Stomach (tissue), 9 donors: ENCODE results near the gene WDR27. TPM values are rescaled to one million over a fixed set of nuclear protein-coding genes. Genes with fewer than 3 reads are reported as not detected.

Experiments used
- DNase-seq, 2 donors: peaks; one replicate each; pipeline versions ENCODE4 v3.0.0 to v3.0.0-alpha.2; 2013 to 2019
- H3K27ac ChIP-seq, 5 donors: fragments of 200-600 bp in 4 of 5; sonication (generic) in 4 of 5; one replicate each; pipeline ENCODE4 v1.5.1; 2013 to 2019; ENCODE audit warnings: mild to moderate bottlenecking in 1 of 5, moderate library complexity in 1 of 5
- H3K27me3 ChIP-seq, 3 donors: fragments of 200-600 bp; sonication (generic); one replicate each; pipeline ENCODE4 v1.5.1; 2017 to 2019; ENCODE audit warnings: mixed run types in 1 of 3
- H3K36me3 ChIP-seq, 4 donors: fragments of 200-600 bp; sonication (generic); 1 replicate in 3 of 4; 2 replicates in 1 of 4; pipeline ENCODE4 v1.5.1; 2016 to 2019
- H3K4me1 ChIP-seq, 4 donors: fragments of 200-600 bp; sonication (generic); one replicate each; pipeline ENCODE4 v1.5.1; 2016 to 2019
- H3K4me3 ChIP-seq, 4 donors: fragments of 200-600 bp; sonication (generic) in 3 of 4; one replicate each; pipeline ENCODE4 v1.5.1; 2016 to 2019; ENCODE audit warnings: mild to moderate bottlenecking in 1 of 4
- H3K9me3 ChIP-seq, 4 donors: fragments of 200-600 bp; sonication (generic); one replicate each; pipeline ENCODE4 v1.5.1; 2016 to 2019
- CTCF ChIP-seq, 7 experiments: fragments of 450-650 bp in 4 of 7; fragments of 200-600 bp in 3 of 7; sonication (generic) in 3 of 7; IDR thresholded peaks; one replicate each; pipeline ENCODE4 v1.5.1; 2016 to 2019; ENCODE audit warnings: antibody characterized with exemption in 7 of 7, control low read depth in 2 of 7, mild to moderate bottlenecking in 1 of 7
- EP300 ChIP-seq: sonication (generic); formaldehyde crosslinking; IDR thresholded peaks from one replicate; pipeline ENCODE4 v1.6.1; 2017; ENCODE audit warnings: antibody characterized with exemption
- POLR2A ChIP-seq, 4 donors: fragments of 450-650 bp; IDR thresholded peaks; one replicate each; pipeline ENCODE4 v1.6.1; 2016; ENCODE audit warnings: antibody characterized with exemption in 4 of 4, control low read depth in 2 of 4, mild to moderate bottlenecking in 1 of 4, moderate library complexity in 1 of 4
- POLR2AphosphoS5 ChIP-seq, 3 donors: sonication (generic); formaldehyde crosslinking; IDR thresholded peaks; one replicate each; pipeline ENCODE4 v1.6.1; 2016; ENCODE audit warnings: antibody characterized with exemption in 3 of 3
- WGBS, 5 donors: extraction: QIAGEN DNeasy Blood & Tissue Kit in 3 of 5; methylation state at CpG; one replicate each; pipeline versions ENCODE4 v1.1.5 to v1.1.7; 2013 to 2018; 5-methylcytosine and 5-hydroxymethylcytosine counted together
- intact Hi-C: fragments of 100-400 bp; cut with DNase I; formaldehyde crosslinking; loops from one replicate; pipeline ENCODE4 v1.15.1; 2023; ENCODE audit warnings: low total_unique reads
- polyA plus RNA-seq, 3 donors: library from polyadenylated mRNA; stranded (reverse); fragments of 200-250 nt; gene quantifications; one replicate each; pipeline ENCODE4 v1.2.3, GENCODE V29; 2013
- total RNA-seq, 5 donors: library from RNA; depleted of rRNA; stranded (reverse); fragments of >200 nt; gene quantifications; one replicate each; pipeline versions ENCODE4 v1.1.0 to v1.2.3, GENCODE V29; 2014 to 2016
- donor health status: healthy with polysubstance abuse.
- donor health status: Bipolar disorder and iron deficiency.
- donor health status: healthy.

Gene WDR27
- total and polyA plus RNA-seq, 8 donors: 4.9 to 271 (median 39.9) TPM

- TF ChIP-seq POLR2A (IDR thresholded peaks at IDR 0.05): no peak
- TF ChIP-seq POLR2AphosphoS5 (IDR thresholded peaks at IDR 0.05): no peak
- TF ChIP-seq EP300: no peak
- no peak for TF ChIP-seq CTCF (IDR thresholded peaks at IDR 0.05)
- WGBS, 5 donors: 92 to 98% (median 98%) methylated on average over 1 of the region's 1 CpG
- Histone ChIP-seq H3K36me3 (no peaks in the 10 kb centered on the region), H3K9me3 (peaks cover 0 to 4% (median 0%) of the 10 kb centered on the region in 4 donors), H3K4me1 (no peaks in the 10 kb centered on the region), H3K4me3 (no peak overlapping the region), H3K27ac (no peak overlapping the region), H3K27me3 (no peaks in the 10 kb centered on the region)
- DNase-seq: no peak
- intact Hi-C loops: no loop called here
Measured at GRCh38 chr6:169508452-169508851, 193.4 kb downstream of the WDR27 start.

GRCh38 chr6:169503422-169504152 is 198.2 kb downstream of the WDR27 start:
- Histone ChIP-seq H3K9me3 (no peaks in the 10 kb centered on the region), H3K4me1 (no peaks in the 10 kb centered on the region), H3K27ac (no peak overlapping the region), H3K36me3 (peaks cover 0 to 19% (median 2%) of the 10 kb centered on the region in 4 donors), H3K4me3 (no peak overlapping the region), H3K27me3 (no peaks in the 10 kb centered on the region)
- peak in 1 of 2 donors; percentile 66 for DNase-seq
- intact Hi-C loops: no loop called here
- no peak for TF ChIP-seq CTCF (IDR thresholded peaks at IDR 0.05)
- 74 to 78% (median 76%) methylated on average over 4 of the region's 4 CpGs for WGBS, 5 donors

GRCh38 chr6:169502445-169502844 is 199.4 kb downstream of the WDR27 start:
- WGBS, 5 donors: 93 to 97% (median 97%) methylated on average over 20 to 22 of the region's 22 CpGs
- DNase-seq: no peak
- no peaks in the 10 kb centered on the region for H3K27me3 ChIP-seq
- no peak overlapping the region for H3K4me3 ChIP-seq
- intact Hi-C loops: no loop called here
- no peaks in the 10 kb centered on the region for H3K9me3 ChIP-seq
- H3K36me3 ChIP-seq: peaks cover 0 to 19% (median 2%) of the 10 kb centered on the region in 4 donors
- no peak overlapping the region for H3K27ac ChIP-seq
- TF ChIP-seq POLR2A (IDR thresholded peaks at IDR 0.05): no peak
- TF ChIP-seq CTCF (IDR thresholded peaks at IDR 0.05): no peak
- TF ChIP-seq POLR2AphosphoS5 (IDR thresholded peaks at IDR 0.05): no peak
- TF ChIP-seq EP300: no peak
- no peaks in the 10 kb centered on the region for H3K4me1 ChIP-seq

- DNase-seq: peak in 1 of 2 donors; percentile 21
- 96 to 97% (median 96%) methylated on average over 27 to 32 of the region's 32 CpGs for WGBS, 5 donors
Measured at GRCh38 chr6:169501777-169502313, 200.0 kb downstream of the WDR27 start.

More at GRCh38 chr6:169501777-169502313, 200.0 kb downstream of the WDR27 start:
- H3K27ac ChIP-seq: no peak overlapping the region
- no peak for TF ChIP-seq POLR2AphosphoS5 (IDR thresholded peaks at IDR 0.05)
- TF ChIP-seq POLR2A (IDR thresholded peaks at IDR 0.05): no peak
- no peak for TF ChIP-seq CTCF (IDR thresholded peaks at IDR 0.05)
- no peak for TF ChIP-seq EP300
- no peaks in the 10 kb centered on the region for H3K27me3 ChIP-seq
- H3K4me3 ChIP-seq: no peak overlapping the region
- peaks cover 0 to 19% (median 2%) of the 10 kb centered on the region in 4 donors for H3K36me3 ChIP-seq
- no peaks in the 10 kb centered on the region for H3K4me1 ChIP-seq
- intact Hi-C loops: no loop called here
- no peaks in the 10 kb centered on the region for H3K9me3 ChIP-seq
